Measurements from ENCODE around the gene NAXD.

DNA sequence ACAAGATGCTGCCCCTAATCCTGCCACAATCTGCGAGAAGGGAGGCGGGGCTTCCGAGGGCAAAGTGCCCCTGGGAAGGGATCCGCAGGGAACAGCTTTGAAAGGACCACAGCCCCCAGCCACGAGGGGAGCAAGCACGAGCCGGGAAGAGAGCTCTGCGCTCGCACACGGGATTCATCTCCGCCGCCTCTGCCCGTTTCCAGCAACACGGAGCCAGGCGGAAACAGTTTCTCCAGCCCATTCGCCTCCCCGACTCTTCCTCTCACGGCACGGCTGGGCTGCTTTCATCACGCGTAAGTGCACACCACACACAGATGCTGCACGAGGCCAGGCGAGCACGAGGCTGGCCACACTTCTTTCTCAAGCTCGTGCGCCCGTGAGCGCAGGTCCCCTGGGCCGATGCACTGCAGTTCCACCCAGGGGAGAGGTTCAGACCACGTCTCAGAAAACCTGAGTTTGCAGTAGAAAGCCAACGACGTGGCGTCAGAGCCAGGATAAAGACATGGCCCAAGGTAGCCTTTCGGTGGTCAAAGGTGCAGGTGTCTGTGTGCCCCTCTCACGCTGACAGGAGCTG, 33.6 kb downstream of the NAXD start:
- no peak for TF ChIP-seq TAF1 (IDR thresholded peaks at IDR 0.05; ENCODE audit: low read depth)
- TF ChIP-seq EZH2 (IDR thresholded peaks at IDR 0.05; ENCODE audit: borderline replicate concordance, insufficient read depth, low read length, poor library complexity, severe bottlenecking) = no peak

Measured in neural cell (in vitro differentiated cells).